ENCODE measurements around the gene DLEC1.

DLEC1 gene

GRCh38 chr3:38146504-38146903, 107.5 kb downstream of the DLEC1 start:
- CTCF ChIA-PET, result no interaction called here
- POLR2A ChIA-PET, result no interaction called here
- TF ChIP-seq, protein P1, sequence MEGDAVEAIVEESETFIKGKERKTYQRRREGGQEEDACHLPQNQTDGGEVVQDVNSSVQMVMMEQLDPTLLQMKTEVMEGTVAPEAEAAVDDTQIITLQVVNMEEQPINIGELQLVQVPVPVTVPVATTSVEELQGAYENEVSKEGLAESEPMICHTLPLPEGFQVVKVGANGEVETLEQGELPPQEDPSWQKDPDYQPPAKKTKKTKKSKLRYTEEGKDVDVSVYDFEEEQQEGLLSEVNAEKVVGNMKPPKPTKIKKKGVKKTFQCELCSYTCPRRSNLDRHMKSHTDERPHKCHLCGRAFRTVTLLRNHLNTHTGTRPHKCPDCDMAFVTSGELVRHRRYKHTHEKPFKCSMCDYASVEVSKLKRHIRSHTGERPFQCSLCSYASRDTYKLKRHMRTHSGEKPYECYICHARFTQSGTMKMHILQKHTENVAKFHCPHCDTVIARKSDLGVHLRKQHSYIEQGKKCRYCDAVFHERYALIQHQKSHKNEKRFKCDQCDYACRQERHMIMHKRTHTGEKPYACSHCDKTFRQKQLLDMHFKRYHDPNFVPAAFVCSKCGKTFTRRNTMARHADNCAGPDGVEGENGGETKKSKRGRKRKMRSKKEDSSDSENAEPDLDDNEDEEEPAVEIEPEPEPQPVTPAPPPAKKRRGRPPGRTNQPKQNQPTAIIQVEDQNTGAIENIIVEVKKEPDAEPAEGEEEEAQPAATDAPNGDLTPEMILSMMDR (IDR thresholded peaks at IDR 0.05; ENCODE audit: control extremely low read depth, extremely low read depth, low read depth, missing control alignments), result no peak
- DNase-seq (ENCODE audit: extremely low spot score), result no peak

DNA sequence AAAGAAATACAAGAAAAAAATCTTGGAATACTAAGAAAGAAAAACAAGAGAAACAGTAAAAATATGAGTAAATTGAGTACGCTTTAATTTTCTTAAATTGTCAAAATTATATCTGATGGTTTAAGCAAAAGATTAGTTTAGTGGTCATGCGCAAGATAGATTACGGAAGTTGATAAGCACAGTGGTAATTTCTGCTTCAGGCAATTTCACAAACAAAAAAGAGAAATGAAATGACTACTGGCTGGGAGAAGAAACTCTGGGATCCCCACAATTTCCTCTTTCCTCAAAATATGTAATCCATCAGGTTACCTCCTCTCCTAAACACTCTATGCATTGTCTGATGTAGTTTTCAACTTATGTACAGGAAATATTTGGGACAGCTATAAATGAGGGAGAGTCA, 108.4 kb downstream of the DLEC1 start:
- DNase-seq (ENCODE audit: extremely low spot score), result no peak
- CTCF ChIA-PET, result interaction anchor here (0.7 to 0.8 kb wide), 3 partner anchors 12 to 20 kb away, joined by 3 read pairs; no protein-coding TSS in a partner anchor
- TF ChIP-seq, protein P1 (IDR thresholded peaks at IDR 0.05; ENCODE audit: control extremely low read depth, extremely low read depth, low read depth, missing control alignments), result no peak
- POLR2A ChIA-PET, result no interaction called here

- ChIA-PET CTCF (interaction anchor here (0.7 to 1.0 kb wide), 5 partner anchors 11 to 372 kb away, joined by 3 read pairs; no protein-coding TSS in a partner anchor), POLR2A (no interaction called here)
- TF ChIP-seq, protein P1 (IDR thresholded peaks at IDR 0.05; ENCODE audit: control extremely low read depth, extremely low read depth, low read depth, missing control alignments), result no peak
- DNase-seq (ENCODE audit: extremely low spot score), result no peak
These were observed 109.4 kb downstream of the DLEC1 start for GRCh38 chr3:38148311-38148882.

DNA sequence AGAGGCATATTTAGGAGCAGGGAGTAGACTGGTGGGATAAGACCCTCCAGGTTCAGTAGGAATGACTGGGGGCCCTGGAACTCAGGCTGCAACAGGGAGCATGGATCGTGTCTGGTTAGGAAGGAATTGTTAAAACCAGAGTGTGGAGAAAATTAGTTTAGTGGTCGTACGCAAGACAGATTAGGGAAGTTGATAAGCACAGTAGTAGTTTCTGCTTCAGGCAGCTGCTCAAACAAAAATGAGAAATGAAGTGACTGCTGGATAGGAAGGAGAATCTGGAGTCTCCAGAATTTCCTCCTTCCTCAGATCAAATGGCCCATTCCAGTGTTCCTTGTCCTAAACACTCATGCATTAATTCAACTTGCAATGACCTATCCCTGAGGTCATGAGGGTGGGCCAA, 110.7 kb downstream of the DLEC1 start:
- TF ChIP-seq, protein P1 (IDR thresholded peaks at IDR 0.05; ENCODE audit: control extremely low read depth, extremely low read depth, low read depth, missing control alignments), result no peak
- CTCF ChIA-PET, result interaction anchor here (1.4 kb wide), 1 partner anchor 16 kb away, joined by 3 read pairs; the partner anchor contains the start of gene OXSR1
- POLR2A ChIA-PET, result no interaction called here
- no peak for DNase-seq (ENCODE audit: extremely low spot score)

- ChIA-PET POLR2A (no interaction called here), CTCF (no interaction called here)
- DNase-seq (ENCODE audit: extremely low spot score), result no peak
- TF ChIP-seq, protein P1 (IDR thresholded peaks at IDR 0.05; ENCODE audit: control extremely low read depth, extremely low read depth, low read depth, missing control alignments), result peak; percentile 18
These were observed 111.9 kb downstream of the DLEC1 start for GRCh38 chr3:38150780-38151528.

GRCh38 chr3:38151667-38152265, 112.8 kb downstream of the DLEC1 start:
- DNase-seq (ENCODE audit: extremely low spot score), result no peak
- ChIA-PET POLR2A (interaction anchor here (0.7 kb wide), 1 partner anchor 14 kb away, joined by 14 read pairs; no protein-coding TSS in a partner anchor), CTCF (interaction anchor here (5.6 kb wide), 1 partner anchor 12 kb away, joined by 35 read pairs; the partner anchor contains the start of gene OXSR1)
- TF ChIP-seq, protein P1 (IDR thresholded peaks at IDR 0.05; ENCODE audit: control extremely low read depth, extremely low read depth, low read depth, missing control alignments), result no peak

Measured in GM10248 (cell line).